HepG2 (cell line): ENCODE measurements around the gene SUV39H2. TPM values are rescaled to one million over a fixed set of nuclear protein-coding genes. Genes with fewer than 3 reads are reported as not detected.
A peak's percentile ranks its signal among the peaks of the same experiment; 100 is the strongest.

Experiments used
- ARNT2 ChIP-seq: sonication (generic); formaldehyde crosslinking; IDR thresholded peaks from 2 replicates; pipeline ENCODE4 v1.8.0; 2022; ENCODE audit warnings: mild to moderate bottlenecking, low read depth, missing genetic modification reagents, moderate library complexity
- ASH2L ChIP-seq: fragments of 300-600, 200-600 bp; sonication (generic); IDR thresholded peaks from 2 replicates; pipeline ENCODE4 v1.7.0; 2017; ENCODE audit warnings: low read depth, mild to moderate bottlenecking, moderate library complexity, mixed read lengths, low read length; ENCODE audit not compliant: insufficient read length
- BRCA1 ChIP-seq: sonication (generic); formaldehyde crosslinking; IDR thresholded peaks from 2 replicates; pipeline ENCODE4 v1.4.0; 2020; ENCODE audit warnings: missing genetic modification reagents
- NFE2L1 ChIP-seq: sonication (generic); formaldehyde crosslinking; IDR thresholded peaks from 2 replicates; pipeline ENCODE4 v1.4.0; 2020; ENCODE audit warnings: missing genetic modification reagents, mild to moderate bottlenecking, borderline replicate concordance
- NFKB2 ChIP-seq: sonication (generic); formaldehyde crosslinking; IDR thresholded peaks from 2 replicates; pipeline ENCODE4 v1.4.0; 2020; ENCODE audit warnings: missing genetic modification reagents, borderline replicate concordance
- ZKSCAN5 ChIP-seq: sonication (generic); formaldehyde crosslinking; IDR thresholded peaks from 2 replicates; pipeline ENCODE4 v1.5.1; 2020; ENCODE audit warnings: mild to moderate bottlenecking, missing genetic modification reagents
- ZNF703 ChIP-seq: sonication (generic); formaldehyde crosslinking; IDR thresholded peaks from 2 replicates; pipeline ENCODE4 v1.5.1; 2020; ENCODE audit warnings: missing genetic modification reagents, mild to moderate bottlenecking, moderate library complexity, borderline replicate concordance
- polyA plus RNA-seq, 8 experiments: library from polyadenylated mRNA; depleted of rRNA in 3 of 8; stranded (reverse) in 7 of 8; unstranded in 1 of 8; fragments of >200 nt; fragmentation: Illumina TruSeq in 4 of 8; extraction: Trizol in 4 of 8; gene quantifications; 2 replicates each; pipeline versions ENCODE4 v1.2.1 to v1.2.3, GENCODE V29; 2011 to 2016; ENCODE audit warnings: low read depth in 4 of 8, missing spikeins in 1 of 8, mixed read lengths in 1 of 8; ENCODE audit not compliant: insufficient read depth in 1 of 8
- total RNA-seq, 5 experiments: library from RNA; depleted of rRNA; stranded (reverse); fragments of >200 nt; fragmentation: Illumina TruSeq; extraction: Trizol; gene quantifications; 2 replicates each; pipeline ENCODE4 v1.2.3, GENCODE V29; 2016; ENCODE audit warnings: low read depth in 1 of 5
- TF ChIP-seq, protein P1 (sequence below): sonication (generic); formaldehyde crosslinking; IDR thresholded peaks from 2 replicates; pipeline ENCODE4 v1.5.1; 2020; ENCODE audit warnings: mild to moderate bottlenecking, moderate library complexity, missing genetic modification reagents
- TF ChIP-seq, protein P2 (sequence below): sonication (generic); formaldehyde crosslinking; IDR thresholded peaks from 2 replicates; pipeline ENCODE4 v1.8.0; 2022; ENCODE audit warnings: low read depth, missing genetic modification reagents
- TF ChIP-seq, protein P3 (sequence below): sonication (generic); formaldehyde crosslinking; IDR thresholded peaks from 2 replicates; pipeline ENCODE4 v1.5.0; 2020; ENCODE audit warnings: mild to moderate bottlenecking, missing genetic modification reagents, borderline replicate concordance
- TF ChIP-seq, protein P4 (sequence below): fragments of 450-650 bp; IDR thresholded peaks from 2 replicates; pipeline ENCODE4 v1.6.1; 2017
- TF ChIP-seq, protein P5 (sequence below): sonication (generic); formaldehyde crosslinking; IDR thresholded peaks from 2 replicates; pipeline ENCODE4 v1.5.0; 2020; ENCODE audit warnings: mild to moderate bottlenecking, missing genetic modification reagents

Gene SUV39H2
- total and polyA plus RNA-seq, 2 of the 13 experiments (the other 11 are each of a cell fraction or from before 2014, with no cell fraction given) = 9.0 to 44.3 TPM

DNA sequence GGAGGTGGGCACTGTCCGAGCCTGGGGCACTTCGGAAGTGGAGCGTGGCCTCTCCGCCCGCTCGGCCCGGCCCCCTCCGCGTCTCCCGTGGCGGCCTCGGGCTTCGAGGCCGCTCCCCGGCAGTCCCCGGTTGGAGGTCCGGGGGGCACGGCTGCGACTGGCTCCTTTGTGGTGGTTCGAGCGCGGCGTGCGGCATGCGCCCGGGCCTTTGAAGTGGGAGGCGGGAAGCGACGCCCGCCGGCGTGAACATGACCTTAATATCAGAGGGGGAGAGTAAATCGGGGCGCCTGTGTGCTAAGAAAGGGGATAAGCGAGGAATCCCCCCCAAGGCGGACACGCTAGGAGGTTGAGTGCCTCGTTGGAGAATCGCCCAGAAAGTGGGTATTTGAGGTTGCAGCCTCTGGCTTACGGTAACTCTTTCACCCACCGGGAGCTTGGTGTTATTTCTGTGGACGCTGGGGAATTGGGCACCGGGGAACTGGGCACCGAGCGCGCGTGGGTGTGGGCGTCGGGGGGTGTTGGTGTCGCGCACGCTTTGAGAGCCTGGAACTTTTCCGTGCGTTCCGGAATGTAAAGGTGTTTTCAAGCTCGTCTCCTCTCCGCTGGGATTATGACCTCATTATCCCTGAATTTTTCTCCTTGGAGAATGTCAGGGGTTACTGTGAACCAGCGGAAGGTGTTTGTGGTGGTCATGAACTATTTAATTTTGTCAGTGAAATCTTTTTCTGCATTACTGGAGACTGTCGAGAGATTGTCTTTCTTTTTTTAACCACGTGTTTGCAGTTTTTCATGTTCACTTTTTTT is 660 bp downstream of the SUV39H2 start (continued):
- TF ChIP-seq, protein P1, sequence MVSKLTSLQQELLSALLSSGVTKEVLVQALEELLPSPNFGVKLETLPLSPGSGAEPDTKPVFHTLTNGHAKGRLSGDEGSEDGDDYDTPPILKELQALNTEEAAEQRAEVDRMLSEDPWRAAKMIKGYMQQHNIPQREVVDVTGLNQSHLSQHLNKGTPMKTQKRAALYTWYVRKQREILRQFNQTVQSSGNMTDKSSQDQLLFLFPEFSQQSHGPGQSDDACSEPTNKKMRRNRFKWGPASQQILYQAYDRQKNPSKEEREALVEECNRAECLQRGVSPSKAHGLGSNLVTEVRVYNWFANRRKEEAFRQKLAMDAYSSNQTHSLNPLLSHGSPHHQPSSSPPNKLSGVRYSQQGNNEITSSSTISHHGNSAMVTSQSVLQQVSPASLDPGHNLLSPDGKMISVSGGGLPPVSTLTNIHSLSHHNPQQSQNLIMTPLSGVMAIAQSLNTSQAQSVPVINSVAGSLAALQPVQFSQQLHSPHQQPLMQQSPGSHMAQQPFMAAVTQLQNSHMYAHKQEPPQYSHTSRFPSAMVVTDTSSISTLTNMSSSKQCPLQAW (CRISPR knock-in tag) = 0 out of 2 replicates have a peak, but pooled peaks have one; percentile 22
- TF ChIP-seq ZNF703 (CRISPR knock-in tag) = 0 out of 2 replicates have a peak, but pooled peaks have one; percentile 78
- TF ChIP-seq, protein P2, sequence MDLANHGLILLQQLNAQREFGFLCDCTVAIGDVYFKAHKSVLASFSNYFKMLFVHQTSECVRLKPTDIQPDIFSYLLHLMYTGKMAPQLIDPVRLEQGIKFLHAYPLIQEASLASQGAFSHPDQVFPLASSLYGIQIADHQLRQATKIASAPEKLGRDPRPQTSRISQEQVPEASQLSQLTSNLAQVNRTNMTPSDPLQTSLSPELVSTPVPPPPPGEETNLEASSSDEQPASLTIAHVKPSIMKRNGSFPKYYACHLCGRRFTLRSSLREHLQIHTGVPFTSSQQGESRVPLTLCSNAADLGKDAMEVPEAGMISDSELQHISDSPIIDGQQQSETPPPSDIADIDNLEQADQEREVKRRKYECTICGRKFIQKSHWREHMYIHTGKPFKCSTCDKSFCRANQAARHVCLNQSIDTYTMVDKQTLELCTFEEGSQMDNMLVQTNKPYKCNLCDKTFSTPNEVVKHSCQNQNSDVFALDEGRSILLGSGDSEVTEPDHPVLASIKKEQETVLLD (CRISPR knock-in tag) = 0 out of 2 replicates have a peak, but pooled peaks have one; percentile 53
- no peak for TF ChIP-seq ZKSCAN5 (CRISPR knock-in tag)
- TF ChIP-seq NFKB2 (CRISPR knock-in tag) = 0 out of 2 replicates have a peak, but pooled peaks have one; percentile 43
- TF ChIP-seq BRCA1 = no peak
- TF ChIP-seq, protein P3, sequence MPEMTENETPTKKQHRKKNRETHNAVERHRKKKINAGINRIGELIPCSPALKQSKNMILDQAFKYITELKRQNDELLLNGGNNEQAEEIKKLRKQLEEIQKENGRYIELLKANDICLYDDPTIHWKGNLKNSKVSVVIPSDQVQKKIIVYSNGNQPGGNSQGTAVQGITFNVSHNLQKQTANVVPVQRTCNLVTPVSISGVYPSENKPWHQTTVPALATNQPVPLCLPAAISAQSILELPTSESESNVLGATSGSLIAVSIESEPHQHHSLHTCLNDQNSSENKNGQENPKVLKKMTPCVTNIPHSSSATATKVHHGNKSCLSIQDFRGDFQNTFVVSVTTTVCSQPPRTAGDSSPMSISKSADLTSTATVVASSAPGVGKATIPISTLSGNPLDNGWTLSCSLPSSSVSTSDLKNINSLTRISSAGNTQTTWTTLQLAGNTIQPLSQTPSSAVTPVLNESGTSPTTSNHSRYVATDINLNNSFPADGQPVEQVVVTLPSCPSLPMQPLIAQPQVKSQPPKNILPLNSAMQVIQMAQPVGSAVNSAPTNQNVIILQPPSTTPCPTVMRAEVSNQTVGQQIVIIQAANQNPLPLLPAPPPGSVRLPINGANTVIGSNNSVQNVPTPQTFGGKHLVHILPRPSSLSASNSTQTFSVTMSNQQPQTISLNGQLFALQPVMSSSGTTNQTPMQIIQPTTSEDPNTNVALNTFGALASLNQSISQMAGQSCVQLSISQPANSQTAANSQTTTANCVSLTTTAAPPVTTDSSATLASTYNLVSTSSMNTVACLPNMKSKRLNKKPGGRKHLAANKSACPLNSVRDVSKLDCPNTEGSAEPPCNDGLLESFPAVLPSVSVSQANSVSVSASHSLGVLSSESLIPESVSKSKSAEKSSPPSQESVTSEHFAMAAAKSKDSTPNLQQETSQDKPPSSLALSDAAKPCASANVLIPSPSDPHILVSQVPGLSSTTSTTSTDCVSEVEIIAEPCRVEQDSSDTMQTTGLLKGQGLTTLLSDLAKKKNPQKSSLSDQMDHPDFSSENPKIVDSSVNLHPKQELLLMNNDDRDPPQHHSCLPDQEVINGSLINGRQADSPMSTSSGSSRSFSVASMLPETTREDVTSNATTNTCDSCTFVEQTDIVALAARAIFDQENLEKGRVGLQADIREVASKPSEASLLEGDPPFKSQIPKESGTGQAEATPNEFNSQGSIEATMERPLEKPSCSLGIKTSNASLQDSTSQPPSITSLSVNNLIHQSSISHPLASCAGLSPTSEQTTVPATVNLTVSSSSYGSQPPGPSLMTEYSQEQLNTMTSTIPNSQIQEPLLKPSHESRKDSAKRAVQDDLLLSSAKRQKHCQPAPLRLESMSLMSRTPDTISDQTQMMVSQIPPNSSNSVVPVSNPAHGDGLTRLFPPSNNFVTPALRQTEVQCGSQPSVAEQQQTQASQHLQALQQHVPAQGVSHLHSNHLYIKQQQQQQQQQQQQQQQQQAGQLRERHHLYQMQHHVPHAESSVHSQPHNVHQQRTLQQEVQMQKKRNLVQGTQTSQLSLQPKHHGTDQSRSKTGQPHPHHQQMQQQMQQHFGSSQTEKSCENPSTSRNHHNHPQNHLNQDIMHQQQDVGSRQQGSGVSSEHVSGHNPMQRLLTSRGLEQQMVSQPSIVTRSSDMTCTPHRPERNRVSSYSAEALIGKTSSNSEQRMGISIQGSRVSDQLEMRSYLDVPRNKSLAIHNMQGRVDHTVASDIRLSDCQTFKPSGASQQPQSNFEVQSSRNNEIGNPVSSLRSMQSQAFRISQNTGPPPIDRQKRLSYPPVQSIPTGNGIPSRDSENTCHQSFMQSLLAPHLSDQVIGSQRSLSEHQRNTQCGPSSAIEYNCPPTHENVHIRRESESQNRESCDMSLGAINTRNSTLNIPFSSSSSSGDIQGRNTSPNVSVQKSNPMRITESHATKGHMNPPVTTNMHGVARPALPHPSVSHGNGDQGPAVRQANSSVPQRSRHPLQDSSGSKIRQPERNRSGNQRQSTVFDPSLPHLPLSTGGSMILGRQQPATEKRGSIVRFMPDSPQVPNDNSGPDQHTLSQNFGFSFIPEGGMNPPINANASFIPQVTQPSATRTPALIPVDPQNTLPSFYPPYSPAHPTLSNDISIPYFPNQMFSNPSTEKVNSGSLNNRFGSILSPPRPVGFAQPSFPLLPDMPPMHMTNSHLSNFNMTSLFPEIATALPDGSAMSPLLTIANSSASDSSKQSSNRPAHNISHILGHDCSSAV (CRISPR knock-in tag) = no peak
- no peak for TF ChIP-seq ARNT2 (CRISPR knock-in tag)
- TF ChIP-seq, protein P4, sequence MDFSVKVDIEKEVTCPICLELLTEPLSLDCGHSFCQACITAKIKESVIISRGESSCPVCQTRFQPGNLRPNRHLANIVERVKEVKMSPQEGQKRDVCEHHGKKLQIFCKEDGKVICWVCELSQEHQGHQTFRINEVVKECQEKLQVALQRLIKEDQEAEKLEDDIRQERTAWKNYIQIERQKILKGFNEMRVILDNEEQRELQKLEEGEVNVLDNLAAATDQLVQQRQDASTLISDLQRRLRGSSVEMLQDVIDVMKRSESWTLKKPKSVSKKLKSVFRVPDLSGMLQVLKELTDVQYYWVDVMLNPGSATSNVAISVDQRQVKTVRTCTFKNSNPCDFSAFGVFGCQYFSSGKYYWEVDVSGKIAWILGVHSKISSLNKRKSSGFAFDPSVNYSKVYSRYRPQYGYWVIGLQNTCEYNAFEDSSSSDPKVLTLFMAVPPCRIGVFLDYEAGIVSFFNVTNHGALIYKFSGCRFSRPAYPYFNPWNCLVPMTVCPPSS = no peak
- TF ChIP-seq, protein P5, sequence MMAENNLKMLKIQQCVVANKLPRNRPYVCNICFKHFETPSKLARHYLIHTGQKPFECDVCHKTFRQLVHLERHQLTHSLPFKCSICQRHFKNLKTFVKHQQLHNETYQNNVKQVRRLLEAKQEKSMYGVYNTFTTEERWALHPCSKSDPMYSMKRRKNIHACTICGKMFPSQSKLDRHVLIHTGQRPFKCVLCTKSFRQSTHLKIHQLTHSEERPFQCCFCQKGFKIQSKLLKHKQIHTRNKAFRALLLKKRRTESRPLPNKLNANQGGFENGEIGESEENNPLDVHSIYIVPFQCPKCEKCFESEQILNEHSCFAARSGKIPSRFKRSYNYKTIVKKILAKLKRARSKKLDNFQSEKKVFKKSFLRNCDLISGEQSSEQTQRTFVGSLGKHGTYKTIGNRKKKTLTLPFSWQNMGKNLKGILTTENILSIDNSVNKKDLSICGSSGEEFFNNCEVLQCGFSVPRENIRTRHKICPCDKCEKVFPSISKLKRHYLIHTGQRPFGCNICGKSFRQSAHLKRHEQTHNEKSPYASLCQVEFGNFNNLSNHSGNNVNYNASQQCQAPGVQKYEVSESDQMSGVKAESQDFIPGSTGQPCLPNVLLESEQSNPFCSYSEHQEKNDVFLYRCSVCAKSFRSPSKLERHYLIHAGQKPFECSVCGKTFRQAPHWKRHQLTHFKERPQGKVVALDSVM (CRISPR knock-in tag) = no peak
- 0 out of 2 replicates have a peak, but pooled peaks have one; percentile 32 for TF ChIP-seq NFE2L1 (CRISPR knock-in tag)
- peak; percentile 12 for TF ChIP-seq ASH2L
